ENCODE data around the gene HIGD1A. TPM values are rescaled to one million over a fixed set of nuclear protein-coding genes. Genes with fewer than 3 reads are reported as not detected.
A peak's percentile ranks its signal among the peaks of the same experiment; 100 is the strongest.

HIGD1A gene
- total RNA-seq, 1 donor from 2014 or later: 377 TPM

DNA sequence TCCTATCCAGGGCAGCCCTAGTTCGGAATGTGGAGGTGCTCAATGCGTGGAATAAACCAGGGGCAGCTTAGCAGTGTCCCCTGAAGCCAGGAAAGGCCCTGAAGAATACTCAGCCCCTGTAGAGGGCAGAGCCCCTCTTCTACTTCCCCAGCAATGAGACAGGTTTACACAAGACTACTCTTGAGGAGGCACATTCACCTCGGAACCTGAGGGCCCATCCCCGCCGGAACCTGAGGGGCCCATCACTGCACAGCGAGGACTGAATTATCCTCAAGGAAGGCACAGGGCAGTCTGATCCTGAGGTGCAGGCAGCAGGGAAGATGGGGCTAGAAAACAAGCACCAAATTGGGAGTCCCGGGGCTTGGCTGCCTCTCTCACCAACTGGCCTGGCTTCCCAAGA, 53.5 kb downstream of the HIGD1A start:
- Histone ChIP-seq H3K36me3 (no peaks in the 10 kb centered on the region), H3K27me3 (ENCODE audit: low read depth) (no peaks in the 10 kb centered on the region), H3K27ac (replicated peaks) (no peak overlapping the region), H3K4me3 (no peak overlapping the region), H3K4me1 (peaks cover 21% of the 10 kb centered on the region), H3K9me3 (replicated peaks) (no peaks in the 10 kb centered on the region)
- intact Hi-C loops (cut with micrococcal nuclease): loop anchor here (10.0 kb wide), 1 partner anchor 166 kb away; the partner anchor contains the start of gene SEC22C
- TF ChIP-seq, protein P1, sequence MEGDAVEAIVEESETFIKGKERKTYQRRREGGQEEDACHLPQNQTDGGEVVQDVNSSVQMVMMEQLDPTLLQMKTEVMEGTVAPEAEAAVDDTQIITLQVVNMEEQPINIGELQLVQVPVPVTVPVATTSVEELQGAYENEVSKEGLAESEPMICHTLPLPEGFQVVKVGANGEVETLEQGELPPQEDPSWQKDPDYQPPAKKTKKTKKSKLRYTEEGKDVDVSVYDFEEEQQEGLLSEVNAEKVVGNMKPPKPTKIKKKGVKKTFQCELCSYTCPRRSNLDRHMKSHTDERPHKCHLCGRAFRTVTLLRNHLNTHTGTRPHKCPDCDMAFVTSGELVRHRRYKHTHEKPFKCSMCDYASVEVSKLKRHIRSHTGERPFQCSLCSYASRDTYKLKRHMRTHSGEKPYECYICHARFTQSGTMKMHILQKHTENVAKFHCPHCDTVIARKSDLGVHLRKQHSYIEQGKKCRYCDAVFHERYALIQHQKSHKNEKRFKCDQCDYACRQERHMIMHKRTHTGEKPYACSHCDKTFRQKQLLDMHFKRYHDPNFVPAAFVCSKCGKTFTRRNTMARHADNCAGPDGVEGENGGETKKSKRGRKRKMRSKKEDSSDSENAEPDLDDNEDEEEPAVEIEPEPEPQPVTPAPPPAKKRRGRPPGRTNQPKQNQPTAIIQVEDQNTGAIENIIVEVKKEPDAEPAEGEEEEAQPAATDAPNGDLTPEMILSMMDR (IDR thresholded peaks at IDR 0.05; ENCODE audit: borderline replicate concordance): no peak
- no peak for DNase-seq

DNA sequence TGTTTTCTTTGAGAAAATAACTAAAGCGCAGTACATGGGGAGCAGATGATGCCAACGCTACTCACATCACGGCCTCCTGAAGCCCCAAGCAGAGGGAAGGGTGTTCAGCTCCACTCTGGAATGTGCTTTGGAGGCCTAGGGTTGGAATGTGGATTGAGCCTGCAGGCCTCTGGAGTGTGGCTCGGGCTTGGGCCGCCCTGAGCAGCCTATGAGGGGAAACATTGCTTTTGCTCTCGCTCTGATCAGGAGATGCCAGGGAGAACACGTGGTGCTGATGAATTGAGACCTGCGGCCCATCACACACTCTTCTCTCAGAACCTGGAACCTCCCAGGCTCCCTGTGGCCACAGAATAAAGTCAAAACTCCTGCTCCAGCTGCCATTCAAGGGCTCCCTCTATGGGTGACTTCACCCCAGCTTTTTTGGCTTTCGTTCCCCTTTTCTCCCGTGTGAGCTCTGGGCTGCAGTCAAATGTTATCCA, 54.5 kb downstream of the HIGD1A start:
- Histone ChIP-seq H3K9me3 (replicated peaks) (no peaks in the 10 kb centered on the region), H3K4me3 (no peak overlapping the region), H3K27ac (replicated peaks) (peak overlapping the region; percentile 11), H3K36me3 (no peaks in the 10 kb centered on the region), H3K4me1 (peaks cover 30% of the 10 kb centered on the region), H3K27me3 (ENCODE audit: low read depth) (no peaks in the 10 kb centered on the region)
- intact Hi-C loops (cut with micrococcal nuclease): loop anchor here (10.0 kb wide), 2 partner anchors 95 to 165 kb away; partner anchors contain the start of genes SEC22C and ZBTB47
- DNase-seq: no peak
- TF ChIP-seq, protein P1 (IDR thresholded peaks at IDR 0.05; ENCODE audit: borderline replicate concordance): peak; percentile 58

DNA sequence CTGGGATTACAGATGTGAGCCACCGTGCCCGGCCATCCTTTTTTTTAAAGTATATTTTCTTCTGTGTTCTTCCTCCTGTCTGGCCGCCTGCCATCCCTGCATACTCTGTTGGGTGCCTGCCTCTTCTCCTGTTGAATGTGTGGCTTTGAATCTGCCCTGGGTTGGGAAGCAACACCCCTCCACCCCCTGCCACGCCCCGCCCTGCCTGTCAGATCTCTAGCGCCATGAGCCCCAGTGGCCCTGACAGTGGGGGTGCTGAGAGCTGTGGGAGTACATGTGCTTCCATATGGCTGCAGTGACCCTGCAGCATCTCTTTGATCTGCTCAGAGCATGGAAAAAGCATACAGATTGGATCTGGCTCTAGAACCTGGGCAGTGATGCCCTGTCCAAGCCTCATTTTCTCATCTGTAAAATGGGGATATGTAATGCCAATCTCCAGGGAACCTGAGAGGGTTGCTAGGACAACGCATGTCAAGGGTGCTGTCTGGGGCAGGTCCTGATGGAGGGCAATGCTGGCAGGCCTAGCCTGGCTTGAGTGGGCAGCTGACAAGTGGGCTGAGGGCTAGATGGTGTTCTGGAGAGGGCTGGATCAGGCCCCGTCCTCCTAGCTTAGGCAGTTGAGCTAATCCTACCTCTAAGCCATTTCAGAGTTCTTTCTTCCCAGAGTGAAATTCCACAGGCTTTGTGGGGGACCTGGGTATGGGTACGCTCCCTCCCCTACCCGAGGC, 55.1 kb downstream of the HIGD1A start:
- Histone ChIP-seq H3K36me3 (no peaks in the 10 kb centered on the region), H3K27me3 (ENCODE audit: low read depth) (no peaks in the 10 kb centered on the region), H3K27ac (replicated peaks) (peak overlapping the region; percentile 66), H3K9me3 (replicated peaks) (no peaks in the 10 kb centered on the region), H3K4me3 (no peak overlapping the region), H3K4me1 (peaks cover 35% of the 10 kb centered on the region)
- no peak for DNase-seq
- TF ChIP-seq, protein P1 (IDR thresholded peaks at IDR 0.05; ENCODE audit: borderline replicate concordance): no peak
- intact Hi-C loops (cut with micrococcal nuclease): loop anchor here (10.0 kb wide), 1 partner anchor 94 kb away; the partner anchor contains the start of gene ZBTB47

DNA sequence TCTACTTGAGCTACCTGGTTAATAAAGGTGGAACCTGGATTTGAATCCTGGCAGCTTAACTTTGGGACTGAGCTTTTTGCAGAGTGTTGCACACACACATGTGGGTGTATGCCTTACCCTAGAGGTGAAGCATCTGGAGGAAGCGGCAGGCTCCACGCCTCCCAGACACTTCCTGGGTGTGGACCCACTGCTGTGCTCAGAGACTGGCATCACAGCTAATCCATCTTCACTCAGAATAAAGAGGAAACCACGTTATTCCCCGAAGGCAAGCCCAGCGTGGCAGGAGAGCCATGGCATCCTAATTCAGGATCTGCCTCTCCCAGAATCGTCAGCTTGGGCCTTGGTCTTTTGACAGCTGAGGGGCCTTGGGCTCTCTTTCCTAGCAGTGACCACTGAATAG, 56.7 kb downstream of the HIGD1A start:
- intact Hi-C loops (cut with micrococcal nuclease): loop anchor here (10.0 kb wide), 1 partner anchor 93 kb away; the partner anchor contains the start of gene ZBTB47
- no peaks in the 10 kb centered on the region for H3K27me3 ChIP-seq (ENCODE audit: low read depth)
- peak overlapping the region; percentile 66 for H3K27ac ChIP-seq (replicated peaks)
- H3K9me3 ChIP-seq (replicated peaks): no peaks in the 10 kb centered on the region
- H3K4me1 ChIP-seq: peaks cover 35% of the 10 kb centered on the region
- no peaks in the 10 kb centered on the region for H3K36me3 ChIP-seq
- TF ChIP-seq, protein P1 (IDR thresholded peaks at IDR 0.05; ENCODE audit: borderline replicate concordance): no peak
- no peak overlapping the region for H3K4me3 ChIP-seq
- no peak for DNase-seq

DNA sequence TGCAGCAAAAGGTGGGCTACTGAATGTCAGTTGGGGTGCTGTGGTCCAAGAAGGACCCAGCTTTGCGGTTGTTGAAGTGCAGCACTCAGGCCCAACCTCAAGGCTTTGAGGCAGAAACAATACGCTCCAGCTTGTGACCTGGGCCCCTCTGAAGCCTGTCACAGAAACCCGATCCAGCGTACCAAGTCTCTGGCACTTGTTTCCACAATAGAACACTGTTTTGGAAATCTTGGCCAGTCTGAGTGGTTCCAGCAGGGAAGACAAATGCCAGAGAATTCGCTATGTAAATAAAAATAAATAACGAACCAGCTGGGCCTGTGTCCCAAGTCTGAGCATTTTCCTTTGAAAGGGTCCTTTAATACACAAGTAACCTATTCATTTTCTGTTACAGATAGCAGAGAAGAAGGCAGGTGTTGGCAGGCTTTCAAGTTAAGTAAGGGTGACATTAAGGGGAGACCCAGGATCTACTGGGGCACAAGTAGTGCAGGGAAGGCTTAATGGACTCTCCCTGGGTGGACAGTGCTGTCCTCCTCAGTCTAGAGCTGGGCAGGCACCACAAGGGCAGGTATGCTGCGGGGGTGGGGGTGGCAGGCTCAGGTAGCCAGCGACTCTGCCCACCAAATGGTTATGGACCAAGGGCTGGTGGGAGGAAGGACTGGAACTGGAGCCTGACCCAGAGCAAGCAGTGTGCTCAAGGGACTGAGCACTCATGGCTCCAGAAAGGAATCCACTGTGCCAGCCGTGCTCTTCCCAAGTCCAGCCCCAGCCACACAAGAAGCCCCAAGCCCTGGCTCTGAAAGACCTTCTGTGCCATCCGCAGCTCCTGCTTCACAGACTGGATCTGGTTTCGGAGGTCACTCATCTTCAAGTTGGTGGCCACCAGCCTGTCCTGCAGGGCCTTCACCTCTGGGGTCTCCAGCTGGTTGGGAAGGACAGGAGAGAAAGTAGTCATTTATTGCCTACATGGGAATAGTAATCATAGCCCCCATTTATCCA, 57.5 kb downstream of the HIGD1A start:
- no peak overlapping the region for H3K4me3 ChIP-seq
- intact Hi-C loops (cut with micrococcal nuclease): loop anchor here (10.0 kb wide), 1 partner anchor 92 kb away; the partner anchor contains the start of gene ZBTB47
- TF ChIP-seq, protein P1 (IDR thresholded peaks at IDR 0.05; ENCODE audit: borderline replicate concordance): no peak
- no peak for DNase-seq
- H3K27me3 ChIP-seq (ENCODE audit: low read depth): no peaks in the 10 kb centered on the region
- H3K36me3 ChIP-seq: no peaks in the 10 kb centered on the region
- peaks cover 38% of the 10 kb centered on the region for H3K4me1 ChIP-seq
- no peaks in the 10 kb centered on the region for H3K9me3 ChIP-seq (replicated peaks)
- H3K27ac ChIP-seq (replicated peaks): peak overlapping the region; percentile 66

Measured in left ventricle myocardium inferior (tissue), 1 donor.